ENCODE data around the gene OPN3. TPM values are rescaled to one million over a fixed set of nuclear protein-coding genes. Genes with fewer than 3 reads are reported as not detected.

The OPN3 gene
- total RNA-seq, 4 donors from 2014 or later = 5.3 to 12.4 (median 8.0) TPM

- no peaks in the 10 kb centered on the region for H3K36me3 ChIP-seq
These were observed 60.7 kb downstream of the OPN3 start for GRCh38 chr1:241579434-241579833.

GRCh38 chr1:241574154-241574553 is 66.0 kb downstream of the OPN3 start:
- Histone ChIP-seq H3K36me3 (no peaks in the 10 kb centered on the region), H3K4me3 (no peak overlapping the region), H3K9me3 (peaks cover 0 to 4% (median 0%) of the 10 kb centered on the region in 4 donors), H3K4me1 (no peaks in the 10 kb centered on the region), H3K27me3 (no peaks in the 10 kb centered on the region), H3K27ac (replicated peaks in 1 of 4) (no peak overlapping the region)
- intact Hi-C loops (cut with DNase I) = no loop called here
- DNase-seq (ENCODE audit: extremely low spot score) = no peak
- TF ChIP-seq CTCF (IDR thresholded peaks at IDR 0.05) (no peak), EP300 (IDR thresholded peaks at IDR 0.05) (no peak), POLR2A (IDR thresholded peaks at IDR 0.05; ENCODE audit: low read depth) (no peak)

More at GRCh38 chr1:241579434-241579833, 60.7 kb downstream of the OPN3 start:
- Histone ChIP-seq H3K4me1 (no peaks in the 10 kb centered on the region), H3K27ac (replicated peaks in 1 of 4) (no peak overlapping the region), H3K9me3 (peaks cover 0 to 4% (median 0%) of the 10 kb centered on the region in 4 donors), H3K4me3 (no peak overlapping the region), H3K27me3 (no peaks in the 10 kb centered on the region)
- no peak for DNase-seq (ENCODE audit: extremely low spot score)
- 76% methylated on average over 3 of the region's 4 CpGs for WGBS
- TF ChIP-seq CTCF (IDR thresholded peaks at IDR 0.05) (no peak), POLR2A (IDR thresholded peaks at IDR 0.05; ENCODE audit: low read depth) (no peak), POLR2AphosphoS5 (IDR thresholded peaks at IDR 0.05) (no peak), EP300 (IDR thresholded peaks at IDR 0.05) (no peak)
- intact Hi-C loops (cut with DNase I) = no loop called here

- H3K27me3 ChIP-seq = no peaks in the 10 kb centered on the region
- intact Hi-C loops (cut with DNase I) = no loop called here
These were observed 70.3 kb downstream of the OPN3 start for GRCh38 chr1:241569848-241570247.

GRCh38 chr1:241560849-241561187 is 79.4 kb downstream of the OPN3 start:
- WGBS = 92% methylated on average over 3 of the region's 3 CpGs
- no peaks in the 10 kb centered on the region for H3K9me3 ChIP-seq

More at GRCh38 chr1:241569848-241570247, 70.3 kb downstream of the OPN3 start:
- WGBS = 94% methylated on average over 2 of the region's 2 CpGs
- no peak for TF ChIP-seq CTCF (IDR thresholded peaks at IDR 0.05)
- TF ChIP-seq POLR2A (IDR thresholded peaks at IDR 0.05; ENCODE audit: low read depth) = no peak
- no peak for TF ChIP-seq EP300 (IDR thresholded peaks at IDR 0.05)
- TF ChIP-seq POLR2AphosphoS5 (IDR thresholded peaks at IDR 0.05) = no peak
- Histone ChIP-seq H3K9me3 (no peaks in the 10 kb centered on the region), H3K27ac (replicated peaks in 1 of 4) (no peak overlapping the region), H3K36me3 (no peaks in the 10 kb centered on the region), H3K4me1 (no peaks in the 10 kb centered on the region), H3K4me3 (no peak overlapping the region)
- no peak for DNase-seq (ENCODE audit: extremely low spot score)

More at GRCh38 chr1:241560849-241561187, 79.4 kb downstream of the OPN3 start:
- no peak overlapping the region for H3K4me3 ChIP-seq
- H3K27me3 ChIP-seq = peaks cover 0 to 5% (median 0%) of the 10 kb centered on the region in 4 donors
- H3K36me3 ChIP-seq = no peaks in the 10 kb centered on the region
- no peak for TF ChIP-seq CTCF (IDR thresholded peaks at IDR 0.05)
- TF ChIP-seq POLR2AphosphoS5 (IDR thresholded peaks at IDR 0.05) = no peak
- TF ChIP-seq EP300 (IDR thresholded peaks at IDR 0.05) = no peak
- no peak for TF ChIP-seq POLR2A (IDR thresholded peaks at IDR 0.05; ENCODE audit: low read depth)
- DNase-seq (ENCODE audit: extremely low spot score) = no peak
- H3K27ac ChIP-seq (replicated peaks in 1 of 4) = no peak overlapping the region
- H3K4me1 ChIP-seq = no peaks in the 10 kb centered on the region
- intact Hi-C loops (cut with DNase I) = no loop called here
